ENCODE results near the gene SF3B6. TPM values are rescaled to one million over a fixed set of nuclear protein-coding genes. Genes with fewer than 3 reads are reported as not detected.

Gene SF3B6
- total RNA-seq, 1 experiment from 2014 or later, result 141 TPM

GRCh38 chr2:24088821-24089359 is 12.8 kb upstream of the SF3B6 start:
- no peaks in the 10 kb centered on the region for H3K36me3 Mint-ChIP-seq (ENCODE audit: insufficient read depth, unreplicated experiment)
- H3K4me3 Mint-ChIP-seq (ENCODE audit: unreplicated experiment), result no peak overlapping the region
- no peak for DNase-seq (ENCODE audit: unreplicated experiment)
- H3K4me1 Mint-ChIP-seq (ENCODE audit: insufficient read depth, unreplicated experiment), result peaks cover 11% of the 10 kb centered on the region
- H3K27me3 Mint-ChIP-seq (ENCODE audit: insufficient read depth, unreplicated experiment), result no peaks in the 10 kb centered on the region
- no TSS peak for BruUV-seq (replicated peaks)
- intact Hi-C loops (cut with micrococcal nuclease), result no loop called here
- CTCF ChIA-PET, result interaction anchor here (0.7 to 1.0 kb wide), 2 partner anchors 33 to 162 kb away, joined by 4 to 5 read pairs; partner anchors contain the start of gene ATAD2B
- no peak overlapping the region for H3K27ac Mint-ChIP-seq (ENCODE audit: low read depth, unreplicated experiment)
- H3K9me3 Mint-ChIP-seq (ENCODE audit: unreplicated experiment), result no peaks in the 10 kb centered on the region
- POLR2A ChIA-PET, result interaction anchor here (0.7 to 1.4 kb wide), 3 partner anchors 12 to 36 kb away, joined by 3 to 4 read pairs (median 3); partner anchors contain the start of gene SF3B6
- no peak for TF ChIP-seq CTCF (IDR thresholded peaks at IDR 0.05; ENCODE audit: unreplicated experiment)

GRCh38 chr2:24087032-24087431 is 10.9 kb upstream of the SF3B6 start:
- no peak for DNase-seq (ENCODE audit: unreplicated experiment)
- POLR2A ChIA-PET, result no interaction called here
- Mint-ChIP-seq H3K4me3 (ENCODE audit: unreplicated experiment) (no peak overlapping the region), H3K36me3 (ENCODE audit: insufficient read depth, unreplicated experiment) (peaks cover 7% of the 10 kb centered on the region), H3K9me3 (ENCODE audit: unreplicated experiment) (no peaks in the 10 kb centered on the region), H3K27me3 (ENCODE audit: insufficient read depth, unreplicated experiment) (no peaks in the 10 kb centered on the region), H3K27ac (ENCODE audit: low read depth, unreplicated experiment) (no peak overlapping the region), H3K4me1 (ENCODE audit: insufficient read depth, unreplicated experiment) (peaks cover 18% of the 10 kb centered on the region)
- no peak for TF ChIP-seq CTCF (IDR thresholded peaks at IDR 0.05; ENCODE audit: unreplicated experiment)
- no TSS peak for BruUV-seq (replicated peaks)
- CTCF ChIA-PET, result interaction anchor here (0.6 kb wide), 2 partner anchors 260 to 779 kb away, joined by 3 read pairs; no protein-coding TSS in a partner anchor
- intact Hi-C loops (cut with micrococcal nuclease), result no loop called here

GRCh38 chr2:24086241-24086640 is 10.1 kb upstream of the SF3B6 start:
- Mint-ChIP-seq H3K27ac (ENCODE audit: low read depth, unreplicated experiment) (no peak overlapping the region), H3K27me3 (ENCODE audit: insufficient read depth, unreplicated experiment) (no peaks in the 10 kb centered on the region), H3K36me3 (ENCODE audit: insufficient read depth, unreplicated experiment) (peaks cover 15% of the 10 kb centered on the region), H3K9me3 (ENCODE audit: unreplicated experiment) (no peaks in the 10 kb centered on the region), H3K4me3 (ENCODE audit: unreplicated experiment) (no peak overlapping the region), H3K4me1 (ENCODE audit: insufficient read depth, unreplicated experiment) (peaks cover 26% of the 10 kb centered on the region)
- no peak for TF ChIP-seq CTCF (IDR thresholded peaks at IDR 0.05; ENCODE audit: unreplicated experiment)
- CTCF ChIA-PET, result interaction anchor here (0.6 kb wide), 2 partner anchors 259 to 780 kb away, joined by 3 read pairs; no protein-coding TSS in a partner anchor
- no TSS peak for BruUV-seq (replicated peaks)
- DNase-seq (ENCODE audit: unreplicated experiment), result no peak
- POLR2A ChIA-PET, result interaction anchor here (4.2 kb wide), 1 partner anchor 160 kb away, joined by 108 read pairs; the partner anchor contains the start of gene ATAD2B
- intact Hi-C loops (cut with micrococcal nuclease), result no loop called here

GRCh38 chr2:24085200-24085489 is 9.0 kb upstream of the SF3B6 start:
- Mint-ChIP-seq H3K4me3 (ENCODE audit: unreplicated experiment) (peak overlapping the region; percentile 75), H3K4me1 (ENCODE audit: insufficient read depth, unreplicated experiment) (peaks cover 28% of the 10 kb centered on the region), H3K27ac (ENCODE audit: low read depth, unreplicated experiment) (peak overlapping the region; percentile 92), H3K27me3 (ENCODE audit: insufficient read depth, unreplicated experiment) (no peaks in the 10 kb centered on the region), H3K9me3 (ENCODE audit: unreplicated experiment) (no peaks in the 10 kb centered on the region), H3K36me3 (ENCODE audit: insufficient read depth, unreplicated experiment) (peaks cover 26% of the 10 kb centered on the region)
- TSS peak; percentile 9 for BruUV-seq (replicated peaks)
- intact Hi-C loops (cut with micrococcal nuclease), result no loop called here
- TF ChIP-seq CTCF (IDR thresholded peaks at IDR 0.05; ENCODE audit: unreplicated experiment), result no peak
- no peak for DNase-seq (ENCODE audit: unreplicated experiment)
- POLR2A ChIA-PET, result interaction anchor here (0.6 to 4.2 kb wide), 15 partner anchors 9 to 710 kb away, joined by 3 to 108 read pairs (median 6); partner anchors contain the start of genes ATAD2B, FAM228B, ITSN2 and PFN4
- CTCF ChIA-PET, result interaction anchor here (0.6 to 4.8 kb wide), 25 partner anchors 9 to 944 kb away, joined by 3 to 41 read pairs (median 5); partner anchors contain the start of genes ATAD2B, FAM228B, SF3B6 and UBXN2A
